ENCODE data around the gene VPS26C.
A peak's percentile ranks its signal among the peaks of the same experiment; 100 is the strongest.

Gene VPS26C

DNA sequence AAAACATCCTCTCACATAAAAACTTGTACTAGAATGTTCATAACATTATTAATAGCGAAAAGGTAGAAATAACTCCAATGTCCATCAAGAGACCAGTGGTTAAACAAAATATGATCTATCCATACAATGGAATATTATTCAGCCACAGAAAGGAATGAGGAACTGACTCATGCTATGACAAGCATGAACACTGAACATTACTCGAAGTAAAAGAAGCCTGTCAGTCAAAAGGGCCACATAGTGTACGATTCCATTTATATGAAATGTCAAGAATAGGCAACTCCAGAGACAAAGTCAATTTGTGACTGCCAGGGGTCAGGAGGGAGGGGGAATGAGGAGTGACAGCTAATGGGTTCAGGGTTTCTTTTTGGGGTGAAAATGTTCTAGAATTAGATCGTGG is 2.3 kb downstream of the VPS26C start:
- no peak for DNase-seq (ENCODE audit: low read depth)

DNA sequence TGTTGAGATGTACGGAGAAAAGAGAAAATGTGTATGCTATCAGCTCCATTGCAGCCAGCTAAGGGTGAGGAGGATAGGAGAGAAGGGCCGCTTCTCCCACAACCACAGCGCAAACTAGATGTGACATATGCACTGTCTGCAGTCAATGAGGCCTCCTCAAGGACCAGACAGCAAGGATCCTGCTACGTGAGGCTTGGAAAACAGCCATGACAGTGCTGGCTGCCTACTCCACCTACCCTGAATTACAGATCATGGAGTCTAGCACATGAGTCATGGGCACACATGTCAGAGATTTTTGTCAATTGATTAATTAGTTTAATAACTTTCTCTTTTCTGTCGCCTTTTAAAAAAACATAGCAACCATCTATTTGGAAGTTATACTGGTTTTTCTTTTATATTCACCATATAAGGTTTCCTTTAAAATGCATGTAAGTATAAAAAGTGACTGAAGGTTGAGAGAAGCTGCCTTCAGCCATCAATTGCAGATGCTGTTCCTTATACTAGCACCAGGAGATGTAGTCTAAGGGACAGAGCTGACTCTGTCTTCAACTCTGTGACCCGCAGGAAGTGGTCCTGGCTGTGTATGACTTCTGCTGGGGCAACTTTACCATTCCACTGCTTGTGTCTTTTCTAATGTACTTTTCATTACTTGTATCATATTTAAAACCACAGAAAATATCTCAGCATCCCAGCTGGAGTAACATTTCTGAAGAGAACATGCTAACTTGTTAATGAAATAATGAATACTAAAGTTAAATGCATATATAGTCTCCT is 3.1 kb downstream of the VPS26C start:
- no peak for DNase-seq (ENCODE audit: low read depth)

DNA sequence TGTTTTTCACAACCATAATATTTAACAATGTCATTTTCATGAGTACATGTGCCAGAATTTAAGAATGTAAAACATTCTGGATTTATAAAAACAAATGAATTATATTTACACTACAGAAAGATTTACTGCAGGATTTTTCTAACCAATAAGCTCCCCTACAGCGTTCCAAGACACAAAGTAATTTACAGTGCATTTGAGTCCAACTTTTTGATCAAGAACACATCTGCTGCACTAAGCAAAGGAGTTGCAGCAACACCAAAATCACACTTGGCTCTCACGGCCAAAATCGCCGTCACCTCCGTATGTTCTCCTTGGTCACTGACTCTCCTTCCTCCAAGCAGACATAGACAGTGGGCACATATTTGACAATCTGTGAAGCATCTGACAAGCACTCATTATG is 7.7 kb downstream of the VPS26C start:
- no peak for DNase-seq (ENCODE audit: low read depth)

DNA sequence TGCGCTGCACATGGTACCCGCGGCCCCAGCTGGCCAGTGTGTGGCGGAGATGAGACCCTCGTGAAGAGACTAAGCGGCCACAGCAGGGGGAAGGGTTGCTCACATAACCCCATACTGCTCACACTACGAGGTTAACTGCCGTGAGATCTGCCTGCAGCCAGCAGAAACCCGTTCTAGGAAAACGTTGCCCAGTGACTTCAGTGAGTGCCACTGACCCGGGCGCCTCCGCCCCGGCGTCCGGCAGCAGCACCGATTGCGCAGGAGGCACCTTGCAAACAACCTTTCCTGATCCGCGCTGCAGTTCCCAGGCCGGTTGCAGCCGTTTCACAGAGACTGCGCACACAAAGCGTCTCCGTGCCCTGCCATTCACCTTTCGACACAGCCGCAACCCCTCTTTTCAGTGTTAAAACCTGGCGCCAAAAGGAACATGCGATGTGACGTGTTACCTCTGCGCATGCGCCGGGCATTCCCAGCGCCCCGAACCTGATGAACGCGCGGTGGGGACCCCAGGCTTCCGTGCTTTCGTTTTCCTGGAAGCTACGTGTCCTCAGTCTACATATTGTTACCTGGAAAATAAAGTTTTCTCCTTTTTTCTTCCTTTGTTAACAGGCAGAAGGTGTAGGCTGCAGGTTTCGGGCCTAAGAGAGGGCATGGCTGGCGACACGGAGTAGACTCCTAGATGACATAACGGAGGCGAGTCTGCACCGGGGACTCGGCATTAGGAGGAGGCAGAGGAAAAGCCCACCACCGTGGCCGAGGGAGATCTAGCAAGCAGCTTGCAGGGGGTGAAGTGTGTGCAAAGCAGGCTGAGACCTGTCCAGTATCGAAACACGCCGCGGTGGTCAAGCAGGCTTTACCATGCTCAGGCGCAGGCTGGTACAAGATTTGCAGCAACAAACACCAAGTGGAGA is 8.9 kb downstream of the VPS26C start:
- peak; percentile 57 for DNase-seq (ENCODE audit: low read depth)

DNA sequence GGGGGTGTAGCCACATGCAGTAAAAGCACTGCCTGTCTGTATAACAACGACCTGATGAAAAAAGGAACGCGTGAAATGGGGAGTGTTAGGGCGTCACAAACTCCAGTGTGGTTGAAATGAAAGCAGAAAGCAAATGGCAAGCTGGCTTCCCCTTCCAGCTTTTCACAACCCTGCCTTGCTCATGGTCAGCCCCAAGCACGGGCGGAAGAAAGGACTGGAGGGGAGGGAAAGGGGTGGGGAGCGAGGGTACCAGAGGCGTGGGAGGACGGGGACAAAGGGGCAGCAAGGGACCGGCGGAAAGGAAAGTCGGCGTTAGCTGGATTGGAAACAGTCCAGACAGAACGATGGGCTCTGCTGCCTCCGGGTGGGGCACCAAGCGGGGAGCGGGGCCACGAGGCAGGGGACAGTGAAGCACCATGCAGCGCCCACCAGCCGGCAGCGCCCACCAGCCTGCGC is 9.6 kb downstream of the VPS26C start:
- peak; percentile 4 for DNase-seq (ENCODE audit: low read depth)

DNA sequence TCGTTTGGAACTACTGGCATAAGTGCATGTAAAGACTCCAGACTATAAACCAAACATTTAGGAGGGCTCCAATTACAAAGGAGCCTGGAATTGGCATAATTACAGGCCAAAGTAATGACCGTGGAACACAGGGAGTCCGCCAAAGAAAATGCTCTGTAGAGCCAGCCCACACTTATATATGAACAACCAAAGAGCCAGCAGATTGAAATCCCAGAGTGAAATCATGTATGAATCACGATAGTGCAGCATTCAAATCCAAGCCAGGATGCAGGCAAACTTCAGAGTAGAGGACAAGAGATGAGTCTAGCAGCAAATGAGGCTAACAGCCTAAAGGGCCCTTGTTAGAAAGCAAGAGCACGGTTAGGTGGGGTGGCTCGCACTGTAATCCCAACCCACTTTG is 13.1 kb downstream of the VPS26C start:
- no peak for DNase-seq (ENCODE audit: low read depth)

DNA sequence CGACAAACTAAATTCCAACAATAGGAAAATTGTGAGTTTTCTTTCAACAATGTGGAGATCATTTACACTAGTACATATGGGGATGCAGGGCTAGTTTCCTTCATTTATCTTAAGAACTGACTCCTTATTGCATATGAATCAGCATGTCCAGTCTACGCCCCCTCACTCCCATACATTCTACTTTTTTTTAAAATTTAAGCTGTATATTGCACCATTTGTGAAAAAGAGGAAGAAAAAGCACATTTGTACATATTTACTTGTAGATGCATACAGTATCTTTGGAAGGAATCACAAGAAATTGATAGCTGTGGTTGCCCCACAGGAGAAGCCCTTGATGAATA is 15.9 kb downstream of the VPS26C start:
- DNase-seq (ENCODE audit: low read depth): no peak

DNA sequence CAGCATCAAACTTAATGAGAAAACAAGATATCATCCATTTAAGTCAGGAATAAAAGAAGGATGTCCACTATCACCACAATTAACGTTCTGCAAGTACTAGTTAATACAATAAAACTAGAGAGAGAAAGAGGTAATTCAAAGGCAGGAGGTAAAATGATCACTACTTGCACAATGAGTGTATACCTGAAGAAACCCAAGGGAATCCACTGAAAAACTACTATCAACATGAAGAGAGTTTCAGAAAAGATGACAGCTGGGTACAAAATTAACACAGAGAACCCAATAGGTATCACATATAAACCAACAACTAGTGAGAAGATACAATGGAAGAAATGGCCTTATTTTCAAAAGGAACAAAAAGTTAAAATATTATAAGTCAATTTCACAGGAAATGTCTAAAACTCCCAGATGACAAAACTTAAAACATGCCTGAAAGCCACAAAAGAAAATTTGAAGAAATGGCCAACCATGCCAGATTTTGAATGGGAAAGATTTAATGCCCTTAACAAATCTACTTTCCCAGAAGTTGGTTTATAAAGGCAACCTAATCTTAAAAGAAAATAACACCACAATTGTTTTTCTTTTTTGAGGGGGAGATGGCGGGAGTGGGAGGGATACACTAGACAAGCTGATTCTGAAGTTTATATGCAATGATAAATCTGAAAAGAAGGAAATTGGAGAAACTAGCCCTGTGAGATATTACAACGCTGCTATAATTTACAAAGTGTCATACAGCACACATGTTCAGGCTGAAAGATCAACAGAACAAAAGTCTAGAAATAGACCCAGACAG is 17.8 kb downstream of the VPS26C start:
- no peak for DNase-seq (ENCODE audit: low read depth)

DNA sequence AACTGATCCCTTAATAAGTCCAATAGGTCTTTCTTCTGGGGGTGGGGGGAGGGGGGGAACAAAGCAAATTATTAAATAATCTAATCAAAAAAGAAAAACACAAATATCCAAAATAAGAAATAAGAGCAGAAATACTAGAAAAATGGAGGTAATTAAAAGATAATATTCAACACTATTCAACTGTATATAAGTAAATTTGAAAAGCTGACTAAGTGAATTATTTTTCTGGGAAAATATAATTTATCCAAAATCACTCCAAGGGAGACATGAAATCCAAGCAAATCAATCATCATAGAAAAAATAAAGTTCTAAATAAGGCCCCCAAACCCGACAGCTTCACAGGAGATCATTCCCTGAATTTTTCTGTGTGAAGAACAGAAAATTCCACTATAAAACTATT is 18.8 kb downstream of the VPS26C start:
- DNase-seq (ENCODE audit: low read depth): no peak

DNA sequence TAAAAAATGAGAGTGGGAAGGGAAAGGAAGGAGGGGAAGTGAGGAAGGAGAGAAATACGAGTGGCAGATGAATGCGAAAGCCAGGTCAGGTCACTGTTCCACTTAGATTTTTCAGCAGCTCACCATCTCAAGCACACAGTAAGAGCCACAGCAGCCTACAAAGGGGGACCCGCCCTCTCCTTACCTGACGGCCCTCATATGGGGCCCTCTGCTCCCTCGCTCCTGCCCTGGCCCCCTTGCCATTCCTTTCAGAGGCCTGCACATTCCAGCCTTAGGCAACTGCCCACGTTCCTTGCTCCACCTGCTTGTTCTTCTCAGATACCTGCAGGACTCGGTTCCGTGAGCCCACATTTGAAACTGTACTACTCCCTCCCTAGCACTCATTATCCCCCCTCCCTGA is 22.0 kb downstream of the VPS26C start:
- no peak for DNase-seq (ENCODE audit: low read depth)

DNA sequence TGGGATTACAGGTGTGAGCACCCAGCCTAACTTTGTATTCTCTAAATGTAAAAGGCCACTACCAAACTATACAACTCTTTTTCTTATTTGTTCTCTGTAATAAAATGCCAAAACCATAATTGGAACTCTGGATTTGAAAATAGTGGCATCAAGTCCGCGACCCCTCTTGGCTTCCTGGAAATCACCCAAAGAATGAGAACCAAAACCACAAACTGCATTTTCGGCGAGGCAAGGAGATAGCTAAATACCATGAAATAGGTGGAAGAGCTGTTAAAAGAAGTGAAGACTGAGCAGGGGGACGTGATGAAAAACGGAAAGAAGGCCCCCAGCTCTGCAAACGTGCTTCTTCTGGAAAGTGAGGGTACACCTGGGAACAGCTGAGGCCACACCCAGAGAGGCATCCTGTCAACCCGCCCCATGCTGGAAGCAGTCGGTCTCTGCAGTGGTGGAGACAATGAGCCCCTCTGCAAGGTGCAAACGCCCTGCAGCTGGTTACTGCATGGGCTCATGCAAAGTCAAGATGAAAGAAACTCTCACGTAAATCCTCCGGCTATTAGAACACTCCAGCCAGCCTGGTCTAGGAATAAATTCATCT is 22.5 kb downstream of the VPS26C start:
- DNase-seq (ENCODE audit: low read depth): no peak

DNA sequence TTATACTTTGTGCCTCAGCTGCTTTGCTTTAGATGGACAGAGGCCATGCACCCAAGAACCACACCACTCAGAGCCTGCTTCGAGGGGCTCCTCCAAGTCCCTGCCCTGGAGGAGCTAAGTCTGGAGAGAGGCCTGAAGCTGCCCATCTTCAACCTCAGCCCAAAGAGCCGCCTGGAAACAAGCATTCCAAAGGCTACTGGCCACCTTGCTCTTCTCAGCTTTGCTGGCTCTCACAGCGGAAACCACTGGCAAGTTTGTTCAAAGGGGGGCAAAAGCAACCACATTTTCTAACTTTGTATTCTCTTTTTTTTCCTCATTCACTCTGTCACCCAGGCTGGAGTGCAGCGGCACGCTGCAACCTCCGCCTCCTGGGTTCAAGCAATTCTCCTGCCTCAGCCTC is 23.2 kb downstream of the VPS26C start:
- no peak for DNase-seq (ENCODE audit: low read depth)

DNA sequence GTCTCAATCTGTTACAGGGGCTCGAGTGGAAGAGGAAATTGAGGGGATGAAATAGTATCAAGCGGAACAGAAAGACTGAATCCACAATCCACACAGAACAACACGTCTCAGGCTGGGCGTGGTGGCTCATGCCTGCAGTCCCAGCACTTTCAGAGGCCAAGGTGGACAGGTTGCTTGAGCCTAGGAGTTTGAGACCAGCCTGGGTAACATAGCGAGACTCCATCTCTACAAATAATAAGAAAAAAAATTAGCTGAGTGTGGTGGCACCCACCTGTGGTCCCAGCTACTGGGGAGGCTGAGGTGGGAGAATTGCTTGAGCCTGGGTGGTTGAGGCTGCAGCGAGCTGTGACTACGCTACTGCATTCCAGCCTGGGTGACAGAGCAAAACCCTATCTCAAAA is 25.7 kb downstream of the VPS26C start:
- DNase-seq (ENCODE audit: low read depth): no peak

DNA sequence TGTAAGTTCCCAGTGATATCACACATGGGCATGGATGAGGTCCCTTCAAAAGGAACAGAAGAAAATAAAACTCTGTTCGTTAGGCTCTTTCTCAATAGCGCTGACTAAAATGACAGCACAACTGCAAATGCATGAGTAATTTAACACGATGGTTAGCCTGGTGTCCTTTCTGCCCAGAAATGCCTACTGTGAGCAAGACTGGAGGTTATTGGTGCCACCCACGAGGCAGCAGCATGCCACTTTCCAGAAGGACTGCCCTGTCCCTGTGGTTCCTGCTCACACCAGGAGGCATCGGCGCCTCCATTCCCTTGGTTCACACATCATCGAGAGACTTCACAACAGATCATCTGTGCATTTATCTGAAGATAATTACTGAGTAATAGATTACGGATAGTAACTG is 26.2 kb downstream of the VPS26C start:
- DNase-seq (ENCODE audit: low read depth): no peak

DNA sequence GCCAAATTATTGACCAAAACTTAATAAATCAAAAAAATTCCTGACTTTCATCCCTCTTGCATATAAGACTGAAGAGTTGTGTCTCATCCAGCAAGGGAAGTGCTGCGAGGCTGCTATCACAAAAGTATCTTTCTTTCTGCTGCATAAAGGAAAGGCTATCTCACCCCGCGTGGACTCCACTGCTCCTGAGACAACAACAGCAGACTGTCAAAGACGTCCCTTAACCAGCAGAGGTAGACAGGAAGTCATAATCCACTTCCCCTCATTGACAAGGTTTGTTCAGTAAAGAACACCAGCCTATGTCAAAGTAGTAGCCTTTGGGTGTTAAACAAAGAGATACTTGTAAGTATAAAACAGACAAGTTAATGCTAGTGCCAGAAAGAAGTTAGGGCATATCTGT is 29.4 kb downstream of the VPS26C start:
- no peak for DNase-seq (ENCODE audit: low read depth)

DNA sequence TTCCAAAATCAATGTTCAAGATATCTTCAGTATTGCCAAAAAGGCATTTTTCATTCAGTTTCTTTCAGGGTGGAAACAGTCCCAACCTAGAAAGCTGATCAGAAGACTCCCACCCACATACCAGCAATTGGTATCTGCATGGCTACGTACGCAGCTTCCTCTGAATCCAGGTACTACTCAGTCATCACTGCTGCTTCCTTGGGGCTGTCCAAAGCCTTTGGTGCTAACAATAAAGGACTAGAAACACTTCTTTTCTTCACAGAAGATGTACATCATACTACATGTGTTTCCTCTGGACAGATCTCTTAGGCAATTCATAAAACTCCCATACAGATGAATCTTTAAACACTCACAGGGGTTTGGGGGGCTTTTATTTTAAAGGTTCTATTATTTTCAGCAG is 29.8 kb downstream of the VPS26C start:
- no peak for DNase-seq (ENCODE audit: low read depth)

DNA sequence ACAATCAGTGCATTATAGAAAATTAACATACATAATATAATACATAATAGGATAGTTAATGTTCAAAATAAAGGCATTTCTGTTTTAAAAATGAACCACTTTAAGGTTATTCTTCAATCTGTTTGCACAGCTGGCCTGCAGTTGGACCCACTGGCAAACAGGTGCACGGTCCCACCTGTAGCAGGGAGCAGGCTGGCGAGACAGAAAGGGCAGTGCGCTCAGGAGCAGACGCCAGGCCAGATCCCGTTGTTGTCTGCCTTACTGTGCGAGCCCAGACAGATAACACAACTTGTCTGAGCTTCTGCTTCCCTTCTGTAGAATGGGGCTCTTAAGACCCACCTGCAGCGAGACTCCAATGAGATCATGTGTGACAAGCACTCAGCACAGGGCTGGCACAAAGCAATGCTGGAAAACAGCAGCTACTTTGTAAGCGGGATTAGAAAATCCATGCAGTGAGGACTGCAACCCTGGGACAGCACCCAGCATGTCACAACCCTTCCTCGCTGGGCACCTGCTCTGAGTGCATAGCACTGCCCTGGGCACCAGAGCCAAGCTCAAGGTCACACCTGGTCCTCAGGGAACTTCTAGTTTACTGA is 33.5 kb downstream of the VPS26C start:
- DNase-seq (ENCODE audit: low read depth): no peak

DNA sequence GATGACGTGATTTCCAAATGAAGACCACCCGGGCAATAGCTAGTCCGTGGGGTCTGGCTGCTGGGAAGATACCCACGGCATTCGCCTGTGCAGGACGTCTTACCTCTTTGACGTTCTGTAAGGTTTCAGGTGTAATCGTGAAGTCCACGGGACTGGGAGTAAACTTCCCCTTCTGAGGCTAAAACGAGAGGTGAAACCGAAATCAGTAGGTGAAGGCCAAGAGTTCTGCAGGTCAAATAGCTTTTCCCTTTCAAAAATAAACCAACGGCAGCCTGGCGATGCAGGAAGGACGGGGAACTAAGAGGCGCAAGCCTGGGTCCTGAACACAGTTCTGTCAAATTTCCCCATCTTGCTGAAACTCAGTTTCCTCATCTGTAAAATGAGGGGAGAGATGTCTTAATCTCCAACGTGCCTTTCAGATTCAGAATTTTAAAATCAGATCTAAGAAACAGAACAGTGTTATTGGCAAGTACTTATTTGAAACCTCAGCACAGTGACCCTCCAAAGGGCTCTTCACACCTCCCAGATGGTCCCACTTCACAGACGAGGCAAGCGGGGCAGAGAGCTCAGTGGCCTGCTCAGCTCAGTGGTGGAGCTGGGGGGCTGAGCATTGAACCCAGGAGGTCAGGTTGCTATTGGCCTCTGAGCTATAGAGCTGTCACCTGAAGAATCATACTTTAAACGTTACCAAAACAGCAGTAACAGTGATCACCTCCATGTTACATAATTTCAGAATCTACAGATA is 34.7 kb downstream of the VPS26C start:
- DNase-seq (ENCODE audit: low read depth): no peak

DNA sequence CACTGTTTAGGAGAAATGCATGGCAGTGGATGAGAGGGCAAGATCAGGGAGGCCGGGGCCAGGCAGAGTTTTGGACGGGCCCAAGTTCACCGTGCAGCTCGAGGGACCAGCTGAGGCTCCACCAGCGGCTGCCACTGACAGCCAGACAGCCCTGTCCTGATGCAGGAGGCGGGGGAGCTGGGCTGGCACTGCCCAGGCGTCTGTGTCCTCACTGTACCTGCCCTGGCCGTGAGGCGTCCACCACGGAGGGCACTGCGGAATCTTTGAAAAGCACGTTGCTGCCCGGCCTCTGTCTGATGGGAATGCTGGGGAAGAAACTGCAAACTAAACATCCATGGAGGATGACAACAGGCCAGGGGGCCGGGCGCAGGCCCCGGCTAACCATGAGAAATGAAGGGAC is 35.5 kb downstream of the VPS26C start:
- DNase-seq (ENCODE audit: low read depth): no peak

DNA sequence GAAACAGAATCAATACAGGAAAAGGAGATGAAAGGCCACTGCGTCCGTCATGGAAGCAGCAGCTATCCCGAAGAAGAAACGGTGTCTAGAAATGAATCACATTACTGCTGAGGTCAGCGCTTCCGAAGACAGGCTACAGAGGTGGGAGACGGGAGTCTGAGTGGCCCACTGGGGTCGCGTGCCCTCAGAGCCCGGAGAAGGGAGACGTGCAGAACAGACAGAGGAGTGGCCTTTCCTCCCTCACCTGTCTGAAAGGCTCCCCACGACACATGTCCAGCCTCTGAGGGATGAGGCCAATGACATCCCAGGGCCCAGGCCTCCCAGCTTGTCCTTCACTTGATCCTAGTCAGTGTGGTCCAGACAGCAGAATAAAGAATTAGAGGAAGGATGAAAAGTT is 35.9 kb downstream of the VPS26C start:
- no peak for DNase-seq (ENCODE audit: low read depth)

DNA sequence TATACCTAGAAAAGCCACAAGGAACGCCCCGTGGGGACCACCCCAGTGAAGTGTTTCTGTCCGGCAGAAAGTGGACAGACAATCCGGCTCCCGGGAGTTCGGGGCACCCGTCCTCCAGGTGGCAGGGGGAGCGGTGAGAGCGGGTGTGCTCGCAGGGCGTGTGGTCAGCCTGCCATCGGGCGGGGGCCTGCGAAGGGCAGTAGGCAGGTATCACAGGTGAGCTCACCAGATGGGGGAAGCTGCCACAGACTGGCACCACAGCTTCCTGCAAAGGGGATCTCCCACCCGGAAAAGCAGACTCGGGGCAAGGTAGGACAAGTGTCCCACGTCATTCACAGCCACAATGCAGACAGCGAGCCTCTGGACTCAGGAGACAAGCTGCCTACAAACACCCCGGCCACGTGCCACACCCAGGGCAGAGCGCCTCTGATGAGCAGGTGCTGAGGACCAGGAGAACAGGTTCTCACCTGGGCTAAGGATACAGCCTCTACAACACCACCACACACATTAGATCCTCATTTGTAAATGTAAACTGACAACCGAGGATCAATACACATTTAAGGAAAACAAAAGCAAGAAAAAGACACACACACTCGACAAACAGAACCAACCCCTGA is 36.4 kb downstream of the VPS26C start:
- DNase-seq (ENCODE audit: low read depth): no peak

All from stimulated activated CD8-positive, alpha-beta memory T cell treated with anti-CD3 and anti-CD28 coated beads, Interleukin-7, amount 100 ng/mL, for 24 hours (primary cell).